Neural cell (in vitro differentiated cells): ENCODE data around the gene MMP14. TPM values are rescaled to one million over a fixed set of nuclear protein-coding genes. Genes with fewer than 3 reads are reported as not detected.

Source experiments
- H2AFZ ChIP-seq: fragments of 200-600, 300-800 bp; sonication (generic), shearing (Covaris generic); 2 replicates; pipeline ENCODE4 v1.6.0; 2014; ENCODE audit warnings: low read depth, mild to moderate bottlenecking, antibody characterized with exemption, low read length, moderate library complexity
- H3F3A ChIP-seq: fragments of 200-600 bp; shearing (Covaris generic); 2 replicates; pipeline ENCODE4 v1.6.1; 2016; ENCODE audit warnings: mild to moderate bottlenecking, moderate library complexity, mixed read lengths, antibody characterized with exemption, low read length; ENCODE audit not compliant: insufficient read depth, poor library complexity, severe bottlenecking
- H3K27ac ChIP-seq: fragments of 200-600, 300-800 bp; sonication (generic), shearing (Covaris generic); 2 replicates; pipeline ENCODE4 v1.5.1; 2014; ENCODE audit warnings: mild to moderate bottlenecking, low read length, moderate library complexity
- H3K27me3 ChIP-seq: fragments of 300-800, 200-600 bp; sonication (generic), shearing (Covaris generic); 2 replicates; pipeline ENCODE4 v1.6.0; 2014; ENCODE audit warnings: mild to moderate bottlenecking, low read depth, low read length, moderate library complexity; ENCODE audit not compliant: insufficient read depth
- H3K36me3 ChIP-seq: fragments of 300-800, 200-600 bp; sonication (generic), shearing (Covaris generic); 2 replicates; pipeline ENCODE4 v1.5.1; 2014; ENCODE audit warnings: mild to moderate bottlenecking, antibody characterized with exemption, low read length, moderate library complexity; ENCODE audit not compliant: insufficient read depth
- H3K4me2 ChIP-seq: fragments of 300-800, 200-600 bp; sonication (generic), shearing (Covaris generic); 2 replicates; pipeline ENCODE4 v1.6.0; 2014; ENCODE audit warnings: mild to moderate bottlenecking, low read length
- H3K4me3 ChIP-seq: fragments of 300-800, 200-600 bp; sonication (generic), shearing (Covaris generic); 2 replicates; pipeline ENCODE4 v1.5.1; 2014; ENCODE audit warnings: mild to moderate bottlenecking, low read length, moderate library complexity
- H3K79me2 ChIP-seq: fragments of 200-600 bp; shearing (Covaris generic); replicated peaks from 2 replicates; pipeline ENCODE4 v1.6.0; 2014; ENCODE audit warnings: mild to moderate bottlenecking, low read length, moderate library complexity; ENCODE audit not compliant: insufficient read depth
- H3K9ac ChIP-seq: fragments of 300-800, 200-600 bp; sonication (generic), shearing (Covaris generic); 2 replicates; pipeline ENCODE4 v1.6.1; 2016; ENCODE audit warnings: mild to moderate bottlenecking, low read length, mixed read lengths
- H3K9me2 ChIP-seq: fragments of 200-600 bp; shearing (Covaris generic); 2 replicates; pipeline ENCODE4 v1.6.1; 2016; ENCODE audit warnings: mild to moderate bottlenecking, low read length, mixed read lengths; ENCODE audit not compliant: insufficient read depth
- H3K9me3 ChIP-seq: fragments of 200-600, 300-800 bp; sonication (generic), shearing (Covaris generic); 2 replicates; pipeline ENCODE4 v1.6.1; 2016; ENCODE audit warnings: mild to moderate bottlenecking, mixed run types, low read length, moderate library complexity, mixed read lengths
- H4K20me1 ChIP-seq: fragments of 200-600 bp; shearing (Covaris generic); 2 replicates; pipeline ENCODE4 v1.6.1; 2016; ENCODE audit warnings: mild to moderate bottlenecking, mixed run types; ENCODE audit not compliant: insufficient read depth
- CTCF ChIP-seq: fragments of 450-650 bp; IDR thresholded peaks from 2 replicates; pipeline ENCODE4 v1.5.1; 2014; ENCODE audit warnings: antibody characterized with exemption, mild to moderate bottlenecking, moderate library complexity; ENCODE audit not compliant: poor library complexity, severe bottlenecking
- EP300 ChIP-seq: fragments of 450-650 bp; conservative IDR thresholded peaks from 2 replicates; pipeline ENCODE4 v1.6.1; 2014; ENCODE audit warnings: antibody characterized with exemption, mild to moderate bottlenecking, moderate library complexity; ENCODE audit not compliant: poor library complexity, severe bottlenecking
- EZH2 ChIP-seq: fragments of 200-600, 300-800 bp; shearing (Covaris generic), sonication (generic); IDR thresholded peaks from 2 replicates; pipeline ENCODE4 v1.6.1; 2014; ENCODE audit warnings: antibody characterized with exemption, low read length, borderline replicate concordance, mild to moderate bottlenecking; ENCODE audit not compliant: insufficient read depth, poor library complexity, severe bottlenecking
- MXI1 ChIP-seq: fragments of 450-650 bp; conservative IDR thresholded peaks from 2 replicates; pipeline ENCODE4 v1.6.1; 2014; ENCODE audit warnings: antibody characterized with exemption, mild to moderate bottlenecking; ENCODE audit not compliant: poor library complexity, severe bottlenecking
- POLR2AphosphoS5 ChIP-seq: IDR thresholded peaks from 2 replicates; pipeline ENCODE4 v1.6.1; 2012
- RAD21 ChIP-seq: fragments of 450-650 bp; conservative IDR thresholded peaks from 2 replicates; pipeline ENCODE4 v1.6.1; 2014; ENCODE audit warnings: antibody characterized with exemption, mild to moderate bottlenecking, moderate library complexity
- REST ChIP-seq: IDR thresholded peaks from 2 replicates; pipeline ENCODE4 v1.6.1; 2012; ENCODE audit warnings: borderline replicate concordance
- SMC3 ChIP-seq: fragments of 450-650 bp; conservative IDR thresholded peaks from 2 replicates; pipeline ENCODE4 v1.6.1; 2014; ENCODE audit warnings: antibody characterized with exemption, mild to moderate bottlenecking, moderate library complexity; ENCODE audit not compliant: poor library complexity
- TAF1 ChIP-seq: IDR thresholded peaks from 2 replicates; pipeline ENCODE4 v1.6.1; 2012; ENCODE audit warnings: low read depth
- polyA plus RNA-seq: library from polyadenylated mRNA; depleted of rRNA; stranded (reverse); fragments of >200 nt; gene quantifications from 2 replicates; pipeline ENCODE4 v1.2.3, GENCODE V29; 2014

MMP14 gene
- polyA plus RNA-seq, 1 donor from 2014 or later, result 1.5 TPM

GRCh38 chr14:22877000-22877501 lies 40.7 kb downstream of the MMP14 start:
- H3K27me3 ChIP-seq, result peaks cover 5% of the 10 kb centered on the region

More at GRCh38 chr14:22877000-22877501, 40.7 kb downstream of the MMP14 start:
- Histone ChIP-seq H4K20me1 (no peaks in the 10 kb centered on the region), H3K4me2 (no peak overlapping the region), H2AFZ (no peak overlapping the region), H3F3A (no peaks in the 10 kb centered on the region), H3K36me3 (no peaks in the 10 kb centered on the region), H3K9me3 (no peaks in the 10 kb centered on the region), H3K9me2 (no peaks in the 10 kb centered on the region), H3K4me3 (no peak overlapping the region), H3K27ac (no peak overlapping the region), H3K9ac (no peak overlapping the region), H3K79me2 (no peaks in the 10 kb centered on the region)
- TF ChIP-seq EP300 (no peak), RAD21 (no peak), REST (no peak), CTCF (no peak), SMC3 (no peak), TAF1 (no peak), MXI1 (no peak), POLR2AphosphoS5 (no peak), EZH2 (no peak)
